Measurements from ENCODE around the gene GRM8.

Gene GRM8

GRCh38 chr7:126411032-126411820 lies 841.5 kb downstream of the GRM8 start:
- DNase-seq = no peak

- no peak for DNase-seq
Observed at GRCh38 chr7:126403040-126403439, 849.7 kb downstream of the GRM8 start.

- no peak for DNase-seq
Observed at GRCh38 chr7:126401918-126402317, 850.8 kb downstream of the GRM8 start.

GRCh38 chr7:126398851-126399529 lies 853.8 kb downstream of the GRM8 start:
- no peak for DNase-seq

GRCh38 chr7:126398285-126398684 lies 854.5 kb downstream of the GRM8 start:
- DNase-seq = no peak

- DNase-seq = no peak
Observed at GRCh38 chr7:126394406-126394805, 858.3 kb downstream of the GRM8 start.
